NT2/D1 (cell line): ENCODE results near the gene ATP8B4.

Experiments used
- SUZ12 ChIP-seq: IDR thresholded peaks from 2 replicates; pipeline ENCODE4 v1.6.1; 2011; ENCODE audit not compliant: insufficient read length, insufficient read depth; ENCODE audit errors: extremely low read depth
- YY1 ChIP-seq: IDR thresholded peaks from 2 replicates; pipeline ENCODE4 v1.6.1; 2011; ENCODE audit not compliant: insufficient read length, insufficient read depth
- ZNF274 ChIP-seq: IDR thresholded peaks from 2 replicates; pipeline ENCODE4 v1.6.1; 2011; ENCODE audit warnings: mild to moderate bottlenecking, low read depth, low read length

GRCh38 chr15:50044406-50044805, 74.6 kb downstream of the ATP8B4 start:
- TF ChIP-seq SUZ12 (no peak), ZNF274 (no peak), YY1 (no peak)
